Astrocyte (in vitro differentiated cells and primary cell): ENCODE results near the gene KBTBD2.

Experiments
- CTCF ChIP-seq: IDR thresholded peaks from 2 replicates; pipeline ENCODE4 v1.5.1; 2011; ENCODE audit warnings: low read depth, mild to moderate bottlenecking, inconsistent platforms, low read length, moderate library complexity; ENCODE audit not compliant: insufficient read depth
- EZH2 ChIP-seq: IDR thresholded peaks from 2 replicates; pipeline ENCODE4 v1.6.1; 2012; ENCODE audit warnings: mild to moderate bottlenecking, low read length, inconsistent platforms; ENCODE audit not compliant: insufficient read depth

- TF ChIP-seq CTCF = no peak
- TF ChIP-seq EZH2 = no peak
Observed at GRCh38 chr7:32937344-32938174, 46.0 kb upstream of the KBTBD2 start.
